ENCODE results near the gene SLC30A7. TPM values are rescaled to one million over a fixed set of nuclear protein-coding genes. Genes with fewer than 3 reads are reported as not detected.
"Not testable (repeated sequence)": the region's sequence is repeated elsewhere in the genome, so short reads cannot be mapped to it uniquely, and the experiment has no call there.

The SLC30A7 gene
- total RNA-seq, 2 donors from 2014 or later, result 10.5 to 13.5 TPM

GRCh38 chr1:100931716-100932115 is 35.8 kb downstream of the SLC30A7 start:
- WGBS, 2 donors, result 95 to 100% methylated on average over 1 of the region's 1 CpG
- H3K4me1 ChIP-seq, result no peaks in the 10 kb centered on the region
- no peaks in the 10 kb centered on the region for H3K36me3 ChIP-seq (replicated peaks in 1 of 2; ENCODE audit: insufficient read depth in 1 of 2, low read depth in 2 of 2)
- intact Hi-C loops (cut with DNase I), result no loop called here
- DNase-seq (no peak), ATAC-seq (no peak)
- no peak overlapping the region for H3K4me3 ChIP-seq
- no peaks in the 10 kb centered on the region for H3K27me3 ChIP-seq
- H3K27ac ChIP-seq, result no peak overlapping the region
- H3K9me3 ChIP-seq, result no peaks in the 10 kb centered on the region
- TF ChIP-seq POLR2A (IDR thresholded peaks at IDR 0.05), result no peak
- TF ChIP-seq CTCF (IDR thresholded peaks at IDR 0.05), result no peak

- H3K4me3 ChIP-seq; H3K27ac ChIP-seq; intact Hi-C loops (cut with DNase I); H3K4me1 ChIP-seq; H3K9me3 ChIP-seq; ATAC-seq; H3K27me3 ChIP-seq; DNase-seq; H3K36me3 ChIP-seq (replicated peaks in 1 of 2; ENCODE audit: insufficient read depth in 1 of 2, low read depth in 2 of 2): not testable (repeated sequence)
- WGBS, 2 donors, result 98 to 100% methylated on average over 2 of the region's 2 CpGs
These were observed 37.7 kb downstream of the SLC30A7 start for GRCh38 chr1:100933555-100933954.

GRCh38 chr1:100936194-100936967 is 40.5 kb downstream of the SLC30A7 start:
- no peak for DNase-seq
- TF ChIP-seq CTCF (IDR thresholded peaks at IDR 0.05), result no peak
- no peak for TF ChIP-seq POLR2A (IDR thresholded peaks at IDR 0.05)
- Histone ChIP-seq H3K27me3 (no peaks in the 10 kb centered on the region), H3K9me3 (no peaks in the 10 kb centered on the region), H3K27ac (no peak overlapping the region), H3K4me1 (no peaks in the 10 kb centered on the region), H3K36me3 (replicated peaks in 1 of 2; ENCODE audit: insufficient read depth in 1 of 2, low read depth in 2 of 2) (peaks cover 0 to 3% of the 10 kb centered on the region in 2 donors), H3K4me3 (no peak overlapping the region)
- no peak for ATAC-seq
- intact Hi-C loops (cut with DNase I), result no loop called here

- ATAC-seq, result no peak
- Histone ChIP-seq H3K4me3 (no peak overlapping the region), H3K9me3 (no peaks in the 10 kb centered on the region), H3K36me3 (replicated peaks in 1 of 2; ENCODE audit: insufficient read depth in 1 of 2, low read depth in 2 of 2) (peaks cover 0 to 3% of the 10 kb centered on the region in 2 donors), H3K4me1 (no peaks in the 10 kb centered on the region), H3K27ac (no peak overlapping the region), H3K27me3 (no peaks in the 10 kb centered on the region)
- no peak for DNase-seq
- TF ChIP-seq POLR2A (IDR thresholded peaks at IDR 0.05) (no peak), CTCF (IDR thresholded peaks at IDR 0.05) (no peak)
- WGBS, 2 donors, result 78 to 85% methylated on average over 1 of the region's 1 CpG
- intact Hi-C loops (cut with DNase I), result no loop called here
These were observed 45.2 kb downstream of the SLC30A7 start for GRCh38 chr1:100941098-100941527.

- no peak for ATAC-seq
- TF ChIP-seq CTCF (IDR thresholded peaks at IDR 0.05) (no peak), POLR2A (IDR thresholded peaks at IDR 0.05) (no peak)
- WGBS, 2 donors, result 96 to 97% methylated on average over 9 of the region's 9 CpGs
- Histone ChIP-seq H3K27ac (no peak overlapping the region), H3K27me3 (no peaks in the 10 kb centered on the region), H3K4me1 (no peaks in the 10 kb centered on the region), H3K36me3 (replicated peaks in 1 of 2; ENCODE audit: insufficient read depth in 1 of 2, low read depth in 2 of 2) (peaks cover 0 to 3% of the 10 kb centered on the region in 2 donors), H3K9me3 (no peaks in the 10 kb centered on the region), H3K4me3 (no peak overlapping the region)
- intact Hi-C loops (cut with DNase I), result no loop called here
- DNase-seq, result no peak
These were observed 45.8 kb downstream of the SLC30A7 start for GRCh38 chr1:100941580-100942216.
